Mesothelial cell of epicardium (in vitro differentiated cells): Measurements from ENCODE around the gene EPHA1. TPM values are rescaled to one million over a fixed set of nuclear protein-coding genes. Genes with fewer than 3 reads are reported as not detected.

Experiments used
- DNase-seq, 2 experiments: peaks; one replicate each; pipeline ENCODE4 v3.0.0; 2021; ENCODE audit warnings: low spot score in 2 of 2; ENCODE audit not compliant: unreplicated experiment in 2 of 2
- H3K27ac Mint-ChIP-seq: 2 replicates; pipeline ENCODE4 v1.8.0; 2021; ENCODE audit warnings: mixed read lengths
- H3K27me3 Mint-ChIP-seq: 2 replicates; pipeline ENCODE4 v1.8.0; 2021; ENCODE audit warnings: low read depth, mixed read lengths
- H3K36me3 Mint-ChIP-seq: 2 replicates; pipeline ENCODE4 v1.8.0; 2021; ENCODE audit warnings: mixed read lengths
- H3K4me1 Mint-ChIP-seq: 2 replicates; pipeline ENCODE4 v1.8.0; 2021; ENCODE audit warnings: mixed read lengths
- H3K4me3 Mint-ChIP-seq: 2 replicates; pipeline ENCODE4 v1.8.0; 2021; ENCODE audit warnings: mild to moderate bottlenecking, moderate library complexity, mixed read lengths
- H3K9me3 Mint-ChIP-seq: 2 replicates; pipeline ENCODE4 v1.8.0; 2021; ENCODE audit warnings: mixed read lengths
- total RNA-seq: library from RNA; stranded (reverse); gene quantifications from 3 replicates; pipeline ENCODE4 v1.2.1, GENCODE V29; 2021
- TF ChIP-seq, protein P1 (sequence below): fragments of 200-600 bp; sonication (generic); IDR thresholded peaks from one replicate; pipeline ENCODE4 v1.5.0; 2021; ENCODE audit warnings: antibody characterized with exemption; ENCODE audit not compliant: unreplicated experiment

Gene EPHA1
- 23.2 to 28.8 TPM (median 27.3 TPM) in 3 replicates for total RNA-seq

- H3K9me3 Mint-ChIP-seq = no peaks in the 10 kb centered on the region
- no peak for DNase-seq
- TF ChIP-seq, protein P1, sequence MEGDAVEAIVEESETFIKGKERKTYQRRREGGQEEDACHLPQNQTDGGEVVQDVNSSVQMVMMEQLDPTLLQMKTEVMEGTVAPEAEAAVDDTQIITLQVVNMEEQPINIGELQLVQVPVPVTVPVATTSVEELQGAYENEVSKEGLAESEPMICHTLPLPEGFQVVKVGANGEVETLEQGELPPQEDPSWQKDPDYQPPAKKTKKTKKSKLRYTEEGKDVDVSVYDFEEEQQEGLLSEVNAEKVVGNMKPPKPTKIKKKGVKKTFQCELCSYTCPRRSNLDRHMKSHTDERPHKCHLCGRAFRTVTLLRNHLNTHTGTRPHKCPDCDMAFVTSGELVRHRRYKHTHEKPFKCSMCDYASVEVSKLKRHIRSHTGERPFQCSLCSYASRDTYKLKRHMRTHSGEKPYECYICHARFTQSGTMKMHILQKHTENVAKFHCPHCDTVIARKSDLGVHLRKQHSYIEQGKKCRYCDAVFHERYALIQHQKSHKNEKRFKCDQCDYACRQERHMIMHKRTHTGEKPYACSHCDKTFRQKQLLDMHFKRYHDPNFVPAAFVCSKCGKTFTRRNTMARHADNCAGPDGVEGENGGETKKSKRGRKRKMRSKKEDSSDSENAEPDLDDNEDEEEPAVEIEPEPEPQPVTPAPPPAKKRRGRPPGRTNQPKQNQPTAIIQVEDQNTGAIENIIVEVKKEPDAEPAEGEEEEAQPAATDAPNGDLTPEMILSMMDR = peak; percentile 52
- peak within 1 kb of the TSS; percentile 77 for H3K4me3 Mint-ChIP-seq
- peaks cover 2% of the 10 kb centered on the region for H3K36me3 Mint-ChIP-seq
- peak within 1 kb of the TSS; percentile 70 for H3K27ac Mint-ChIP-seq
- peaks cover 67% of the 10 kb centered on the region for H3K4me1 Mint-ChIP-seq
- no peaks in the 10 kb centered on the region for H3K27me3 Mint-ChIP-seq
Measured at GRCh38 chr7:143408686-143409561, at the start of gene EPHA1. EPHA1 (minus strand) TSS chr7:143408856; CDS start chr7:143408805, 51 bp downstream.

DNA sequence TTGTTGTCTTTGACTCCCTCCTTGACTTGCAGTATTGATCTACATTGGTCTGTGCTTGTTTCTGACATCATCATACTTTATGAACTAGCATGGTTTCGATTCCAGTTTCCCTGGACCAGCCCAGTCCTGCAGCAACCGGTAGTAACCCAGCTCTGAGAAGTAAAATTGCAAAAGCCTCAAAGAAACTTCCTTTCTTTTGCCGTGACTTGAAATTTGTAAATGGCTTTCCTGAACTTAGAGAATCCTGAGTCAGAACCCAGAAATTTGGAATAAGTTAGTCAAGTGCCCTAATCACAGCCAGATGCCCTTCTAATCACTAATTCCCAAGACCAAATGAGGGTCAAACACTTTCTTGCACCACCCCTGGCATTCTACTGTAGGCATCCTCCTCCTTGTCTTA is 49.6 kb upstream of the EPHA1 start:
- Mint-ChIP-seq H3K27me3 (no peaks in the 10 kb centered on the region), H3K4me1 (no peaks in the 10 kb centered on the region), H3K36me3 (no peaks in the 10 kb centered on the region), H3K4me3 (no peak overlapping the region), H3K27ac (no peak overlapping the region), H3K9me3 (peaks cover 5% of the 10 kb centered on the region)
- TF ChIP-seq, protein P1 = no peak
- DNase-seq = no peak

DNA sequence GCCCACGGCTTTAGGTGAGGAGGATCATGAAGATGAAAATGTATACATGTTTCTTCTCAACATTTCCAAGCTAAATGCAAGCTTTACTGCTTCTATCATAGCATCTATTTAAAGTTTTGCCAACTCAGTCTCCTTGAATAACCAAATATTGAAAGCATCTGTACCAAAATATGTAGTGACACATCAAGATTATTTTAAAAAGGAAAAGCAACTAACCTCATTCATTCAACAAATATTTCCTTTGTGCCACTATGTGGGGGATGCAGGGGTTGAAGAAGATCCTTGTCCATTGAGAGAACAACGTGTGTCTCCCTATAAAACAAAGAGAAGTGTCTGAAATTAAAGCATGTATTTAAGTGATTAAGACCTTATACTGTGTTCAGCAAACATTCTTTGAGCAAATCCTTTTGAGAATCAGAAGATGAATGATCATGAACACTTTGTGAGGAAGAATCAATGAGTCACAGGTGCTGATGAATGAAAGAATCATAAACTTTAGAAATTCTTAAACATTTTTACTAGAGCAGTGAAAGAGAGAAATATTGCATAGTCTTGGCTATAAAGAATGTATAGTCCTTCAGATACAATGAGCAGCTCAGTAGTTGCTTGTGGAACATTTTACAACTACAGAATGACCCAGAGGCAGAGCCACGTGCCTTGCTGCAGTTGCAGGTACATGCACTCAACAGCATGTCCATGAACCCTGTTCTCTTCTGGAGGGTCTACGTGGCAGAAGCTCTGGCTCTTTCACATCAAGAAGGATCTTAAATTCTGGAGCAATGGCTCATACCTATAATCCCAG is 48.5 kb upstream of the EPHA1 start:
- Mint-ChIP-seq H3K36me3 (no peaks in the 10 kb centered on the region), H3K9me3 (no peaks in the 10 kb centered on the region), H3K27me3 (no peaks in the 10 kb centered on the region), H3K27ac (no peak overlapping the region), H3K4me1 (no peaks in the 10 kb centered on the region), H3K4me3 (no peak overlapping the region)
- no peak for DNase-seq
- TF ChIP-seq, protein P1 = no peak

DNA sequence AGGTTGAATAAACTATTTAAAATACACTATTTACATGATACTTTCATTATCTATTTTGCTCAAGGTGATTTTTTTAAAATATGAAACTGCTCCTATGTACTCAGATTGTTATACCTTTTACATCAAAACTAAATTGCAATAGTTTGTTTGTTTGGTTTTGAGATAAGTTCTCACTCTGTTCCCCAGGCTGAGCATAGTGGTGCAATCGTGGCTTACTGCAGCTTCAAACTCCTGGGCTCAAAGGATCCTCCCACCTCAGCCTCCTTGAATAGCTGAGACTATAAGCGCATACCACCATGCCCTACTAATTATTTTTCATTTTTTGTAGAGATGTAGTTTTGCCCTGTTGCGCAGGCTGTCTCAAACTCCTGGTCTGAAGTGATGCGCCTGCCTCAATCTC is 47.3 kb upstream of the EPHA1 start:
- DNase-seq = no peak
- H3K27me3 Mint-ChIP-seq = no peaks in the 10 kb centered on the region
- TF ChIP-seq, protein P1 = no peak
- H3K9me3 Mint-ChIP-seq = no peaks in the 10 kb centered on the region
- H3K4me3 Mint-ChIP-seq = no peak overlapping the region
- H3K27ac Mint-ChIP-seq = no peak overlapping the region
- no peaks in the 10 kb centered on the region for H3K36me3 Mint-ChIP-seq
- H3K4me1 Mint-ChIP-seq = no peaks in the 10 kb centered on the region

DNA sequence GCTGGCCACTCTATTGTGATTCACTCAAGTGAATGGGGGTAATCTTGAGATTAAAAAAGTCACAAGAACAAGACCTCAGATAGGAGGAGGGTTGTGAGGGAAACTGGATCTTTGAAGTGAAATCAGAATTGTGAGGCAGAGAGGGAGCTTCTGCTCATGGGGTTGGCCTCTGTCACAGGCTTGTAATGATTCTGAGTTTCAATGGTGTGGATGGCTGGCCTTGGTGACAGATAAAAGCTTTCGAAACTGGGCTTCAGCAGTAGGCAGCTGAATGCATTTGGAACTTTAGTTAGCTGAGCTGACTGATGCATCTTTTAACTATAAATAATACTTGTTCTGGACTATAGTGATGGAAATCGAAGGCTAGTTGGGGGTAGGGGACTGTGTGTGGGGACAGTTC is 46.8 kb upstream of the EPHA1 start:
- Mint-ChIP-seq H3K4me3 (no peak overlapping the region), H3K36me3 (no peaks in the 10 kb centered on the region), H3K27ac (no peak overlapping the region), H3K4me1 (no peaks in the 10 kb centered on the region), H3K9me3 (no peaks in the 10 kb centered on the region), H3K27me3 (no peaks in the 10 kb centered on the region)
- TF ChIP-seq, protein P1 = no peak
- no peak for DNase-seq
